DMS79 (cell line): ENCODE results near the gene DRGX.

Experiments
- DNase-seq: peaks from one replicate; lab custom pipeline; 2025; lab: John Stamatoyannopoulos, UW

Gene DRGX

DNA sequence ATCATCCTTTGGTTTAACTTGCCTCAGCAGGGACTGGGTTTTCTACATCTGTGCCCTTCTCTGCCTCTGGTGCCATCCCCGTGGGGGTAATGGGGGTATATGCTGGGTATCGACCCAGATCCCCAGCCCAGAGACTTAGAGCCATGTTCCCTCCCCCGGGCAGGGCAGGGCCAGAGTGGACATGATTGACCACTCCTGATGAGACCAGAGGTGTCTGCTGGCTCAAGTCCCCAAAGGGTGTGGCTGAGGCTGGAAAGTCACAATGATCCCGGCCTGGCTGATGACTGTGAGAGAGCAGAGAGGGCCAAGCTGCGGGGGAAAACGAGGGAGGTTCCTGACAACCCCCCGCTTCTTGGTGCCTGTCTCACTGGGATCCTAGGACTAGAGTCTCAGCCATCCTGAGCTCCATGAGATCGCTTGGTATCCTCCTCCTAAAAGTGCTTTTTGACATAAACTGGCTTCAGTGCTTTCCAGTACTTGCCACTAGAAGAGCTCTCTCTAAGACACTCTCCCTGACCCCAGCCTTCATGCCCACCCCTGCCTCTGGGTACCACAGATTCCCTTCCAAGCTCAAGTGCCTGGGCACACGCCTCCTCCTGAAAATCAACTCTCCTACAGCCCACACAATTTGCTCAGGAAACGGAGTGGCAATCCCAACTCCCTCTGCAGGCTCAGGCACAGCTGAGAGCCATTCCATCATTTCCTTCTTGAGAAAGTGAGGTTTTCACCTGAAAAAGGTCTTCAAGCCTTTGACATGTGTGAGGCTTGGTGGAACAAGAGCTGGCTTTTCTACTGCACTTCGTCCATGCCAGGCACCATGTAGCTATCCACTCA is 33.9 kb downstream of the DRGX start:
- DNase-seq: no peak

DNA sequence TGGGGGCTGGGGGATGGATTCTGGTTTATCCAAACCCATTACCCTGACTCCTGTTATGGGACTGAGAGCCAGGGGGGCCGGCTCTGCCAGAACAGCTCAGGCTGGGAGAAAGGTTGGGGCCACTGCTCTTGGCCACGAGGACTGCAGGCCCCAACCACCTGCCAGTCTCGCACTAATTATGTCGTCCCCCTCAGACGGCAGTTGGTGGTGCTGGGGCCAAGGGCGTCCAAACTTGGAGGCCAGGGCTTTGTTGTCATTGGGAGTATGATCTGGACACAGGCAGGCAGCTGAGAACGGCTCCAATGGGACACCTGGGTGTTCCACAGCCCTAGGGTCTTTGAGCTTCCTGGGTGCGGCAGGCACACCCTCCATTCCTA is 34.7 kb downstream of the DRGX start:
- DNase-seq: no peak

DNA sequence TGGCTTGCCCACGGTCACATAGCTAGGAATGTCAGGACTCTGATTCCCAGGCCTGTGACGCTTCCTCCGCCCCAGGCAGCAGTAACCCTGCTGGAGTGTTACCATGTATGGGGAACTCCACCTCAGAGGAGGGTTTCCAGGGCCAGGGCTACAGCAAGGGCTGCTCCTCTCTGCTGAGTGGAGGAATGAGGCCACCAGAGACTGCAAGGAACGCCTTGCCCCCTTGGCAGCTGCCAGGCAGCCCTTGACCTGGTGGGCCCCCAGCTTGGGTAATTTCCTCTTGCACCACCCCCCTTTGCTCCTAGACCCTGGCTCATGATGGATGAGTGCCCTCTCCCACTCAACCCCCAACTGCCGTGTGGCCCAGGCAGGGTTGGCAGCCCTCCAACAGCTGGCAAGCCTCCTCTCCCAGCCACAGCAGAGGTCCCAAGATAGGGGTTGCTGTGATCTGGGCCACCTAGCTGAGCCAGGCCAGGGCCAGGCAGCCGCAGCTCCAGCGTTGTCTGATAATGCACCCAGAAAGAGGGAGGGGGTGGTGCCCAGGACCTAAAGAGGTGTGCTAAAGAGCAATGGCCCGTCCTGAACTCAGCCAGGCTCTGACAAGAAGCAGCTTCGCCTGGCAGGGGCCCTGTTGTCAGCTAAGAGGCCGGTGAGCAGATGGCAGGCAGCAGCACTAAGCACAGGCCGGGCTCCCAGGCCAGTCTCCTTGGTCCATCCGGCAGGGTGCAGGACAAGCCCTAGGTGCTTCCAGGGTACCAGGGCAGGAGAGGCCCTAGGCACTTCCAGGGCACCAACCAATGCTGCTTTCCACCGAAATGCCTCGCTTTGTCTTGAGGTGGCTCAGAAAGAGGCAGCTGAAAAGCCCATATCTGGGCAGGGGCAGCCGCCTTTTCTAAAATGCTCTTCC is 35.4 kb downstream of the DRGX start:
- peak; percentile 24 for DNase-seq

DNA sequence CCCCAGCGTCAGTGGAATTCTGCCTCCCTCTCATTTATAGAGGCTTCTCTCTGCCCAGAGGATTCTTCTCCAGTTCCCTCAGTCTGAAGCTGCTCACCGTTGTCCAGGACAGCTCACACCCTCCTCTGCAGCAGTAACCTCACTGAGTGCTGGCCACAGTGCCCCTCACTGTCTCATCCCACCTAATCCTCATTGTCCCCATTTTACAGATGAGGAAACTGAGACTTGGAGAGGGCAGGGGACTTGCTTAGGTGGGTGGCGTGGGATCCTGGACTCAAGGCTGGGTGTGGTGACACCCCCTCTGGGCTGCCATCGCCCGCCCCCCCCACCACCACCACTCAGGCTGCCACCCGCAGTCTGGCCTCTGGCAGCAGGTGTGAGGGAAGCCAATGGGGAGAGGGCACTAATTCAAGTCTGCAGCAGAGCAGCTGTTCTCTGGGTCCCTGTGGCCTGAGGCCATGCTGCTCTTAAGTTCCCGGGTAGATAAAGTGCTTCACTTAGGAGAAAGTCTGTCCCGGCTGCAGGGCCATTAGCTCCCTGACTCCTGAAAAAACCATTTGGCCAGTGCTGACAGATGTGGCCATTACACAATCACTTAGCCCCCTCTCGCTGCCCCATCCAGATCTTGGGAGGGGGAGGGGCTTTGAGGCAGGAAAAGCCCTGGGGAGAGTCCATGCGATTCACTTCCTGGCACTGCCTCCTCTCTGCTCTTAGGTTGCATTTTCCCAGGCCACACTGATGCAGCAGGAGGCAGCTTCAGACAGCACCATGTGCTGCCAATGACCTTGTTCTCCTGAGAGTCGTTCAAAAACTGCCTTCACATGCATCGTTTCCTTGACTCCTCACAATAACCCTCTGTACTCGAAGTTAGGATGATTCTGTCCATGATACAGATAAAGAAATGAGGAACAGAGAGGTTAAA is 36.3 kb downstream of the DRGX start:
- peak; percentile 51 for DNase-seq

DNA sequence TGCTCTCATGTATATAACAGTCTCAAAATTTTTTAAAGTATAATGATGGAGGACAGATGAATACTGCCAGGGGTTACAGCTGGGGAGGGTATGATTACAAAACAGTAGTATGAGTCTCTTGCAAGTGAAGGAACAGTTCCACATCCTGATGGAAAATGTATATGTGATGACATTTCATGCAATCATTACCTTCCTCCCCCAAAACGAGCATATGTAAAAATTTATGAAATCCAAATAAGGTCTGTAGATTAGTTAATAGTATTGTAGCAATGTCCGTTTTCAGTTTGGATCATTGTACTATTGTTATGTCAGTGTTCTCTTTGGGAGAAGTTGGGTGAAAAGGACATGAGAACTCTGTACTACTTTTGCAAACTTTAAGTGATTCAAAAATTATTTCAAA is 38.0 kb downstream of the DRGX start:
- no peak for DNase-seq

GRCh38 chr10:49356944-49357343 is 38.9 kb downstream of the DRGX start:
- DNase-seq: no peak

DNA sequence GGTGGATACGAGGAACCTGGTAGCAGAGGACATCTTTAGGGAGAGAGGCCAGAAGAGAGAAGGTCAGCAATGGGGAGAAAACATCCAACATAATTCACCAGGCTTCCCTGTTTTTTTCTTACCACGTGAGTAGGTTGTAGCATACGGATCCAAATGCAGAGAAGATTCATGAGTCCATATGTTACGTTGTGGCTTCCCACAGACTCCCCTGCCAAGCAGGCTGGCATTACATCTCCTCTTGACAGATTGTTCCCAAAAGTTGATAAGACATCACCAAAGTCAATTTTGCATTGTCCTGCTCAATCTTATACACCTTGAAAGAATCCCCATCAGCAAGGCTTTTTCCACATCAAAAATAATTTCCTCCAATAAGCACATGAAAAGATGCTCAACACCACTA is 39.7 kb downstream of the DRGX start:
- no peak for DNase-seq

DNA sequence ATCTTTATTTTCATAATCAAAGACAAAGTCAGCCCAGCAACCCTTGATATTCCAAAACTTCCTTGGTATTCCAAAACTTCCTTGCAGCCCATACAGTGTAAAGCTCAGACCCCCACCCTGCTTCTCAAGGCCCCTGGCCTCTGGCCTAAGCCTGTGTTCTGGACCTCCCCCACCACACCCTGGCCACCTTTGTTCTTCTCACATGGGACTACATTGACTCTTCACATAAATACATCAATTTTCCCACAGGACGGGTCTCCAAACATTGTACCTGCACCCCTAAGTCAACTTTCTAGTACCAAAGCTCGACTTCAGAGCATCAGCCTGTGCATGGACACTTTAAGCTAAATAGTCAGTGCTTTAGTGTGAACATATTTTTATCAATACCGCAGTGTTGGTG is 40.7 kb downstream of the DRGX start:
- no peak for DNase-seq

- DNase-seq: no peak
Measured at GRCh38 chr10:49354593-49354992, 41.3 kb downstream of the DRGX start.

GRCh38 chr10:49353895-49354566 is 41.9 kb downstream of the DRGX start:
- no peak for DNase-seq

DNA sequence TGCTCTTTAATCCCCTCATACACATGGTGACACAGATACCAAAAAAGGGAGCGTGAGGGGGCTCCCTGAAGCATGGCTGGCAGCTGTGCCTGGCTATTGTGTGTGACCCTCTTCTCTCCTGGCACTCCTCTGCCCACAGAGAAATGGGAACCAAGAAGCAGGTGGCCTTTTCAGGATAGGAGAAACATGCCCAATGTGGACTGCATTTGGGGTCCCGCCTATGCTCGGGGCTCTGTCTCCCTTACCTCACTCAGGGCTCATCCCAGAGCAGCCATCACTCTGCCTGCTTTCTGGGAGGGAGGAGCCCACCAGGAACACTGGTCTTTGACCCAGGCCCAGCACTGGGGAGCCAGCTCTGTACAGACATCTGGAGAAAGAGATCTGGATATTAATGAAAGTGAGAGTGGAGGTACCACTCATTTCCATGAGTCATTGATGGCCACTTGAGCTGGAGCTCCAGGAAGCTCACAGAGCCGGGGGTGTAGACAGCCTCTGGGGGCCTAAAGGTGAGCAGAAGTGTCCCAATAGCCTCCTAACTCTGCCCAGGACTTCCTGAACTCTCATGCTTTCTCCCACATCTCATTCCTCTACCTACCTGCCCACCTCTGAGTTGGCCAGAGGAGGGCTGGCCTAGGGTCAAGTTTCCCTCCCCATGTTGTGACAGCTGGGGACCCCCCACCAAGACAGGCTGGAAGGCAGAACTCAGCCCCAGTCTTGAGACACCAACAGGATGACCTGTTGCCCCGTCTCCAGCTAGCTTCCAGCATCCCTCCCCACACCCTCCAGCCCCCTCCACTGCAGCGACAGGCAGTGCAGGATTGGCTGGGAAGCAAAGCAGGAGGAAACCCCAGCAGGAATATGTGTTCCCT is 42.6 kb downstream of the DRGX start:
- no peak for DNase-seq

- no peak for DNase-seq
Measured at GRCh38 chr10:49352323-49352722, 43.6 kb downstream of the DRGX start.

- DNase-seq: no peak
Measured at GRCh38 chr10:49351669-49352068, 44.2 kb downstream of the DRGX start.

DNA sequence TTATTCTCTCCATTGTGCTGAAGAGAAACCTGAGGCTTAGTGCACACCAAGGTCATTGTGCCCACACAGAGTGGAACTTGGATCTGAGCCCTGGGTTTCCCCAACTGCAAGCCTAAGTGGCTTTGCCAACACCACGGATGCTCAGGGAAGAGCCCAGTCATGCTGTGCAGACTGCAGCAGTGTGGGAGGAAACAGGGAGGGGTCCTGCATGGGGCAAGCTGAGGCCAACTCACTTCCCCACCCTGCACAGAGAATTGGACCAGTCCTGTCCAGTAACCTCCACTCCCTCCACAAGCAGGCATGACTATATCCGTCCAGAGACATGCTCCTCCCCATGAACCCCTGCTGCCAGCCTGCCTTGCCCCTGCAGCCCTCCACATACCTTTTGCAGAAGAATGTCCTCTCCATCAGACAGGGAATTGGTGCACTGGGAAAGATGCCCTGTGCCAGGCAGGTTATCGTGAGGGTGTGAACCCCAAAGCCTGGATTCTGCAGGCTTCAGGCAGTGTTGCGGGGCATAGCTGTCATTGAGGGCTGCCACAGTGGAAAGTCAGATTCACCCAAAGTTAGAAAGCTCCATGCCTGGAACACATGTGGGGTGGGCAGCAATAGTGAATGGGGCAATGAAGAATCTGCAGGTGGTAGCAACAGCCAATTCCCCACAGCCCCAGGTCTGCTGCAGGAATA is 44.9 kb downstream of the DRGX start:
- no peak for DNase-seq

DNA sequence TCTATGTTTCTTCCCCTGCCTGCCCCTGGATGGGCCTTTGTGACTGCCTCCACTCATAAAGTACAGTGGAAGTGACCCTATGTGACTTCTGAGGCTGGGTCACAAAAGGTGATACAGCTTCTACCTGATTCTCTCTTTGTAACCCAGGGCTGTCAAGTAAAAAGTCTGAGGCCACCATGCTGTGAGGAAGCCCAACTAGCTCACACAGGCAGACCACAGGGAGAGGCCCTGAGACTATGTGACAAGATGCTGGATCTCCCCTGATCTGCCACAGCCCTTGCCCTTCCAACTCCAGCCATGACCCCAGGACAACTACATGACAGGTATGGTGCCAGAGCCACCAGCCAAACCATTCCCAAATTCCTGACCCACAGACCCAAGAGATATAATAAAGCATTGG is 45.8 kb downstream of the DRGX start:
- no peak for DNase-seq

DNA sequence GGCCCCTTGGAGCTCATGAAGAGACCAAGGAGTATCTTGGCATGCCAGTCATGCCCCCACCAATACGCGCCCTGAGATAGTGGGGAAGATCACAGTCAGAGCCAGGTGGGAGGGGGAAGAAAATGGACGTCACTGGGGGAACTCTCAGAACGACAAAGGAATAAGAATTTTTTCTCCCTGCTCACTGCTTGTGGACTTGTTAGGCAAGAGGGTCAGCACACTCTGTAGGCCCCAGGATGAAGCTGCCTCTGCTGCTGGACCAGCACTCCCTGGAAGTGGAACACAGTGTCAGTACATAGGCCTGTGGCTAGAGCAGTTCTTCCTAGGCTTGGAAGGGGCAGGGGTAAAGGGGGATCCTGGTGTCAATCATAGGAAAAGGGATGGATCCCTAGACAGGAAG is 46.5 kb downstream of the DRGX start:
- DNase-seq: no peak

- DNase-seq: no peak
Measured at GRCh38 chr10:49348593-49348992, 47.3 kb downstream of the DRGX start.

DNA sequence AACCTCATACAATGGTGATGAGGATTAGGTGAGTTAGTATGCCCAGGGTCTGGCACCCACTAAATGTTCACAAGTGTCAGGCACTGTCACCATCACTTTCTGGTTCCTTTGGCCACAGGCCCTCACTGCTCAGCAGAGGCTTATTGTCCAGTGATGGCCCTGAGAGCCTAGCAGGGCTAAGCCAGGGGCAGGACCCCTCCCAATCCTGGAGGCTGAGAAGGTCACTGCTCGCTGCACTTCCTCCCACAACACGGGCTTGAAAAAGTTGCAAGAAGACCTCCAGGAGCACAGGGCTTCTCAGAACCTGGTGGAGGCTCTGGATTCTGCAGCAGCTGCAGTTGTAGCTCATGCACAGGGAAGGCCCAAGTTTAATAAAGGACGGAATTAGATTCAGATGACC is 48.1 kb downstream of the DRGX start:
- DNase-seq: no peak

DNA sequence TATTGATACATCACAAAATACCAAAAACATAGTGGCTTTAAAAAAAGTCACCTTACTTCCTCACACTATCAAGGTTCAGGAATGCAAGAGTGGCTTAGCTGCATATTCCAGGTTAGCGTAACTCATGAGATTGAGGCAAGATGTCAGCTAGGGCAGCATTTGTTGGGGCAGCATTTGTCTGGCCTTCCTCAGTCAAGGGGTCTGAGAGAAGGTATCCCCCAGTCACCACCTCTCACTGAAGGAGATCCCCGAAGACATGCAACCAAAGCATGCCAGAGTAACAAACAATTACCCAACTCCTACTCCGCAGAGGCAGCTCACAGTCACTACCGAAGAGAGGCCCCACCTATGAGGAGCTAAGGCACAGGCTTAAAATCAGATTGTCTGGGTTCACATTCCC is 48.5 kb downstream of the DRGX start:
- no peak for DNase-seq

DNA sequence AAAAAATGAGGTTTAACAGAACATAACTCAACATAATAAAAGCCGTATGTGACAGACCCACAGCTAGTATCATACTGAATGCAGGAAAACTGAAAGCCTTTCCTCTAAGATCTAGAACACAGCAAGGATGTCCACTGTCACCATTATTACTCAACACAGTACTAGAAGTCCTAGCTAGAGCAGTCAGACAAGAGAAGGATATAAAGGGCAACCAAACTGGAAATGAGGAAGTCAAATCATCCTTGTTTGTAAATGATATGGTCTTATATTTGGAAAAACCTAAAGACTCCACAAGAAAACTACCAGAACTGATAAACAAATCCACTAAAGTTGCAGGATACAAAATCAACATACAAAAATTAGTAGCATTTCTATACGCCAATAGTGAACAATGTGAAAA is 51.0 kb downstream of the DRGX start:
- DNase-seq: no peak
